Caco-2 (cell line): ENCODE data around the gene SLCO4C1. TPM values are rescaled to one million over a fixed set of nuclear protein-coding genes. Genes with fewer than 3 reads are reported as not detected.

Source experiments
- BruUV-seq: library from RNA; stranded (reverse); fragments of 400-500 nt; replicated peaks from 2 replicates; lab custom pipeline; 2021; lab: Mats Ljungman, UMichigan
- CTCF ChIA-PET: fragments of 300-600 bp; sonication (Branson Sonifier 250); formaldehyde crosslinking; loops from one replicate; lab custom pipeline; 2022; ENCODE audit warnings: antibody characterized with exemption; lab: Charles Lee
- POLR2A ChIA-PET: fragments of 300-600 bp; sonication (Branson Sonifier 250); formaldehyde crosslinking; loops from one replicate; lab custom pipeline; 2022; ENCODE audit warnings: antibody characterized with exemption; lab: Charles Lee
- DNase-seq, 2 experiments: peaks; one replicate each; pipeline versions ENCODE4 v3.0.0 to v3.0.0-alpha.2; 2020 to 2022
- H3K27me3 ChIP-seq: replicated peaks from 2 replicates; pipeline ENCODE4 v1.6.0; 2011; ENCODE audit warnings: low read length; ENCODE audit not compliant: control insufficient read depth, insufficient read depth
- H3K36me3 ChIP-seq: 2 replicates; pipeline ENCODE4 v1.5.1; 2011; ENCODE audit warnings: low read length; ENCODE audit not compliant: control insufficient read depth, insufficient read depth
- H3K4me1 ChIP-seq: fragments of 250-450 bp; sonication (Bioruptor Pico); 2 replicates; pipeline ENCODE4 v1.5.1; 2020; ENCODE audit warnings: mild to moderate bottlenecking
- H3K4me3 ChIP-seq: 2 replicates; pipeline ENCODE4 v1.5.1; 2011; ENCODE audit warnings: low read depth, mild to moderate bottlenecking, control low read depth, low read length
- H3K9me3 ChIP-seq: fragments of 250-450 bp; sonication (Bioruptor Pico); 2 replicates; pipeline ENCODE4 v1.5.1; 2020; ENCODE audit warnings: mild to moderate bottlenecking, moderate library complexity
- H3K27ac Mint-ChIP-seq: one replicate; pipeline ENCODE4 v1.8.0; 2022; ENCODE audit warnings: mixed read lengths; ENCODE audit not compliant: unreplicated experiment
- H3K27me3 Mint-ChIP-seq: one replicate; pipeline ENCODE4 v1.8.0; 2022; ENCODE audit warnings: mixed read lengths; ENCODE audit not compliant: insufficient read depth, unreplicated experiment
- H3K36me3 Mint-ChIP-seq: one replicate; pipeline ENCODE4 v1.8.0; 2022; ENCODE audit warnings: mild to moderate bottlenecking, mixed read lengths; ENCODE audit not compliant: insufficient read depth, unreplicated experiment
- H3K4me1 Mint-ChIP-seq: one replicate; pipeline ENCODE4 v1.8.0; 2022; ENCODE audit warnings: low read depth, mixed read lengths; ENCODE audit not compliant: unreplicated experiment
- H3K4me3 Mint-ChIP-seq: one replicate; pipeline ENCODE4 v1.8.0; 2022; ENCODE audit warnings: mild to moderate bottlenecking, moderate library complexity, mixed read lengths; ENCODE audit not compliant: unreplicated experiment
- H3K9me3 Mint-ChIP-seq: one replicate; pipeline ENCODE4 v1.8.0; 2022; ENCODE audit warnings: mixed read lengths; ENCODE audit not compliant: unreplicated experiment
- intact Hi-C: fragments of 100-400 bp; cut with micrococcal nuclease; formaldehyde crosslinking; loops from one replicate; pipeline ENCODE4 v1.10.0; 2022; ENCODE audit not compliant: unreplicated experiment
- total RNA-seq: library from RNA; stranded (reverse); gene quantifications from 2 replicates; pipeline ENCODE4 v1.2.3, GENCODE V29; 2022
- TF ChIP-seq, protein P1 (sequence below), 2 experiments: fragments of 200-600 bp in 1 of 2; IDR thresholded peaks; 1 replicate in 1 of 2; 2 replicates in 1 of 2; pipeline versions ENCODE4 v1.5.1 to v1.8.0; 2011 to 2022; ENCODE audit warnings: antibody characterized with exemption in 1 of 2, control low read depth in 1 of 2, inconsistent platforms in 1 of 2, low read depth in 1 of 2, low read length in 1 of 2, mild to moderate bottlenecking in 1 of 2, moderate library complexity in 1 of 2; ENCODE audit not compliant: insufficient read depth in 1 of 2, severe bottlenecking in 1 of 2, unreplicated experiment in 1 of 2

The SLCO4C1 gene
- total RNA-seq, 1 experiment from 2014 or later: 1.5 TPM

DNA sequence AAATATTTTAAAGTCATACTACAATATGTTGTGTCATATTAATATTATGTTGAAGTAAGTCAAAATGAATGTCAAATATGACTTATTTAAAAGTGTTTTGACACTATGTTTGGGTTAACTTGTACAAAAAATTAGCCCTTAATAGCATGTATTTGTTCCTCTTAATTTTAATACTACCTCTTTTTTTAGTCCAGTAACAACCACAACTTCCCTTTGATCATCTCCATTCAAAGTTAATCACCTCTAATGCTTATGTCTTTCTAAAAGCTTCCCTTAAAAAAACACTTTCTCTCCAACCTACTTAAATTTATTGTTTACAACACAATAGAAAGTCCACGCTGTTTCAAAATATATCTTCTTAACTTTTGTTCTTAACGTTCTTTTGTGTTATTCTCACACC is 9.6 kb downstream of the SLCO4C1 start:
- H3K4me1 Mint-ChIP-seq: peaks cover 9% of the 10 kb centered on the region
- H3K36me3 ChIP-seq: no peaks in the 10 kb centered on the region
- BruUV-seq: no TSS peak
- ChIA-PET CTCF (no interaction called here), POLR2A (no interaction called here)
- no peaks in the 10 kb centered on the region for H3K4me1 ChIP-seq
- no peaks in the 10 kb centered on the region for H3K9me3 ChIP-seq
- intact Hi-C loops: no loop called here
- no peak overlapping the region for H3K27ac Mint-ChIP-seq
- TF ChIP-seq, protein P1, sequence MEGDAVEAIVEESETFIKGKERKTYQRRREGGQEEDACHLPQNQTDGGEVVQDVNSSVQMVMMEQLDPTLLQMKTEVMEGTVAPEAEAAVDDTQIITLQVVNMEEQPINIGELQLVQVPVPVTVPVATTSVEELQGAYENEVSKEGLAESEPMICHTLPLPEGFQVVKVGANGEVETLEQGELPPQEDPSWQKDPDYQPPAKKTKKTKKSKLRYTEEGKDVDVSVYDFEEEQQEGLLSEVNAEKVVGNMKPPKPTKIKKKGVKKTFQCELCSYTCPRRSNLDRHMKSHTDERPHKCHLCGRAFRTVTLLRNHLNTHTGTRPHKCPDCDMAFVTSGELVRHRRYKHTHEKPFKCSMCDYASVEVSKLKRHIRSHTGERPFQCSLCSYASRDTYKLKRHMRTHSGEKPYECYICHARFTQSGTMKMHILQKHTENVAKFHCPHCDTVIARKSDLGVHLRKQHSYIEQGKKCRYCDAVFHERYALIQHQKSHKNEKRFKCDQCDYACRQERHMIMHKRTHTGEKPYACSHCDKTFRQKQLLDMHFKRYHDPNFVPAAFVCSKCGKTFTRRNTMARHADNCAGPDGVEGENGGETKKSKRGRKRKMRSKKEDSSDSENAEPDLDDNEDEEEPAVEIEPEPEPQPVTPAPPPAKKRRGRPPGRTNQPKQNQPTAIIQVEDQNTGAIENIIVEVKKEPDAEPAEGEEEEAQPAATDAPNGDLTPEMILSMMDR (IDR thresholded peaks at IDR 0.05; ENCODE audit: insufficient read depth in 1 of 2, low read depth in 1 of 2, low read length in 1 of 2, severe bottlenecking in 1 of 2, unreplicated experiment in 1 of 2): no peak
- no peak overlapping the region for H3K4me3 Mint-ChIP-seq
- H3K27me3 Mint-ChIP-seq: no peaks in the 10 kb centered on the region
- no peak for DNase-seq
- H3K36me3 Mint-ChIP-seq: no peaks in the 10 kb centered on the region
- no peaks in the 10 kb centered on the region for H3K9me3 Mint-ChIP-seq
- no peak overlapping the region for H3K4me3 ChIP-seq
- H3K27me3 ChIP-seq: no peaks in the 10 kb centered on the region

DNA sequence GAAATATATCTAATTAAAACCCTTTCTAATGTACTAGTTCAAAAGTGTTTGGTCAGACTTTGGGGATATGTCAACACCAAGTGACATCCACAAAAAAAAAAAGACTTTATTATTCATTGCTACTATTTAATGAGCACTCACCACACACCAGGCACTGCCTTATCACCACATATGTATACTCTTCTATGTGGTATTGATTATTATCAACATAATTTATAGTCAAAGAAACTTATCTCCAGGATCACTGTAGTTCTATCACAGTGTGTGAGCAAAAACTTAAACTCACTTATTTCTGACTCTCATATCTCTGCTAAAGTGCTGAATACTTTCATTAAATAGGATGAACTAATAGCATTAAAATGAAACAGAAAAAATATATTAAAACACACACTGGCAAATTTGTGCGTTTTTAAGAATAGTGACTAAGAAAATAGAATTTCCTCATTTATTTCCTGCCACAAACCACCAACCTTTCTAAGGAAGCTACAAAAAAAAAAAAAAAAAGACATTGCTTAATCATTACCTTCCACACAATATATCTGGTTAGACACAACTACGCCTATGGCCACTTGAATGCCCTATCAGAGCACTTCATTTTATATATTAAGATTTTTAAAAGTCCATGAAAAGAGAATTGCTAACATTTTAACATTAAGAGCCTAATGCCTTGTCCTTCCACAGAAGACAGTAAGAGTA is 12.8 kb downstream of the SLCO4C1 start:
- Histone ChIP-seq H3K4me3 (no peak overlapping the region), H3K36me3 (no peaks in the 10 kb centered on the region), H3K9me3 (no peaks in the 10 kb centered on the region), H3K4me1 (no peaks in the 10 kb centered on the region), H3K27me3 (no peaks in the 10 kb centered on the region)
- H3K27me3 Mint-ChIP-seq: no peaks in the 10 kb centered on the region
- ChIA-PET POLR2A (no interaction called here), CTCF (no interaction called here)
- no peaks in the 10 kb centered on the region for H3K4me1 Mint-ChIP-seq
- intact Hi-C loops: no loop called here
- DNase-seq: no peak
- TF ChIP-seq, protein P1 (IDR thresholded peaks at IDR 0.05; ENCODE audit: insufficient read depth in 1 of 2, low read depth in 1 of 2, low read length in 1 of 2, severe bottlenecking in 1 of 2, unreplicated experiment in 1 of 2): no peak
- no peak overlapping the region for H3K4me3 Mint-ChIP-seq
- no TSS peak for BruUV-seq
- no peaks in the 10 kb centered on the region for H3K9me3 Mint-ChIP-seq
- H3K27ac Mint-ChIP-seq: no peak overlapping the region
- no peaks in the 10 kb centered on the region for H3K36me3 Mint-ChIP-seq

DNA sequence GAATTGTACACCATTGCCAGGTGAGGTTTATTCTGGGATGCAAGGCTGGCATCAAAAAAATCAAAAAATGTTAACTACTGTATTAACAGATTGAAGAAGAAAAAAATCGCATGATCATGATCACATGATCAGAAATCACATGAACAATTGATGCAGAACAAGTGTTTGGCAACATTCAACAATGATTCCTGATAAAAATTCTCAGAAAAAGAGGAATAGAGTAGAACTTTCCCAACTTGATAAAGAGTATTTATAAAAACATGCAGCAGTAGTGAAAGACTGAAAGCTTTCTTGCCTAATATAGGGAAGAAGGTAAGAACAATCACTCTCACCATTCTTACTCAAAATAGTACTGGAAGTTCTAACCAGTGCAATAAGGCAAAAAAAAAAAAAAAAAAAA is 16.4 kb downstream of the SLCO4C1 start:
- Histone ChIP-seq H3K9me3 (no peaks in the 10 kb centered on the region), H3K27me3 (no peaks in the 10 kb centered on the region), H3K4me3 (no peak overlapping the region), H3K36me3 (no peaks in the 10 kb centered on the region), H3K4me1 (no peaks in the 10 kb centered on the region)
- Mint-ChIP-seq H3K27ac (no peak overlapping the region), H3K4me3 (no peak overlapping the region), H3K27me3 (no peaks in the 10 kb centered on the region), H3K4me1 (no peaks in the 10 kb centered on the region), H3K9me3 (no peaks in the 10 kb centered on the region), H3K36me3 (no peaks in the 10 kb centered on the region)
- POLR2A ChIA-PET: no interaction called here
- intact Hi-C loops: no loop called here
- TF ChIP-seq, protein P1 (IDR thresholded peaks at IDR 0.05; ENCODE audit: insufficient read depth in 1 of 2, low read depth in 1 of 2, low read length in 1 of 2, severe bottlenecking in 1 of 2, unreplicated experiment in 1 of 2): no peak
- CTCF ChIA-PET: no interaction called here
- no TSS peak for BruUV-seq
- DNase-seq: no peak
